HepG2 (cell line): ENCODE measurements around the gene TTPAL.

Experiments used
- CTCF ChIP-seq: sonication (generic); formaldehyde crosslinking; IDR thresholded peaks from 2 replicates; pipeline ENCODE4 v1.5.0; 2020; ENCODE audit warnings: mild to moderate bottlenecking, missing genetic modification reagents, moderate library complexity
- KLF16 ChIP-seq, 2 experiments: sonication (generic) in 1 of 2; formaldehyde crosslinking in 1 of 2; IDR thresholded peaks; 2 replicates each; pipeline versions ENCODE4 v1.6.1 to v1.8.0; 2016 to 2023; ENCODE audit warnings: missing genetic modification reagents in 2 of 2, missing compliant biosample characterization in 1 of 2
- MAF1 ChIP-seq: sonication (generic); formaldehyde crosslinking; IDR thresholded peaks from 2 replicates; pipeline ENCODE4 v1.5.0; 2020; ENCODE audit warnings: missing genetic modification reagents, borderline replicate concordance
- NFIB ChIP-seq: sonication (generic); formaldehyde crosslinking; IDR thresholded peaks from 2 replicates; pipeline ENCODE4 v1.9.0; 2021; ENCODE audit warnings: missing genetic modification reagents, mild to moderate bottlenecking, borderline replicate concordance
- RFX5 ChIP-seq: IDR thresholded peaks from 2 replicates; pipeline ENCODE4 v1.6.1; 2011; ENCODE audit warnings: low read depth, low read length, improper control_type of control experiment
- TFAP4 ChIP-seq: sonication (generic); IDR thresholded peaks from 2 replicates; pipeline ENCODE4 v1.6.1; 2016; ENCODE audit warnings: low read depth, borderline replicate concordance
- ZBTB43 ChIP-seq: sonication (generic); formaldehyde crosslinking; conservative IDR thresholded peaks from 2 replicates; pipeline ENCODE4 v1.4.0; 2020; ENCODE audit warnings: missing genetic modification reagents
- ZBTB7A ChIP-seq: sonication (generic); formaldehyde crosslinking; IDR thresholded peaks from 2 replicates; pipeline ENCODE4 v1.8.0; 2022; ENCODE audit warnings: mild to moderate bottlenecking, missing genetic modification reagents
- ZNF253 ChIP-seq: sonication (generic); formaldehyde crosslinking; IDR thresholded peaks from 2 replicates; pipeline ENCODE4 v1.8.0; 2022; ENCODE audit warnings: mild to moderate bottlenecking, missing genetic modification reagents, borderline replicate concordance
- ZNF841 ChIP-seq: sonication (generic); formaldehyde crosslinking; IDR thresholded peaks from 2 replicates; pipeline ENCODE4 v1.8.1; 2023; ENCODE audit warnings: missing genetic modification reagents, borderline replicate concordance

- TF ChIP-seq ZNF253 = no peak
- TF ChIP-seq KLF16 (CRISPR knock-in tag; IDR thresholded peaks at IDR 0.05) = no peak
- TF ChIP-seq ZNF841 (CRISPR knock-in tag) = no peak
- no peak for TF ChIP-seq TFAP4
- TF ChIP-seq CTCF = no peak
- TF ChIP-seq MAF1 = no peak
- no peak for TF ChIP-seq RFX5
- no peak for TF ChIP-seq NFIB (CRISPR knock-in tag)
- no peak for TF ChIP-seq ZBTB43 (CRISPR knock-in tag)
- TF ChIP-seq ZBTB7A (CRISPR knock-in tag) = no peak
Observed at GRCh38 chr20:44536175-44536574, 60.5 kb downstream of the TTPAL start.
